Measurements from ENCODE around the gene NPEPL1.
"Not testable (repeated sequence)": the region's sequence is repeated elsewhere in the genome, so short reads cannot be mapped to it uniquely, and the experiment has no call there.

Gene NPEPL1

GRCh38 chr20:58692579-58693225 is at the start of gene NPEPL1:
NPEPL1 (plus strand) TSS chr20:58692800; CDS start chr20:58692901, 101 bp downstream.
- Histone ChIP-seq H3K9ac (ENCODE audit: low read length) (peak within 1 kb of the TSS; percentile 3), H3K9me3 (ENCODE audit: low read length) (no peaks in the 10 kb centered on the region), H3K36me3 (ENCODE audit: insufficient read depth, low read length) (peaks cover 25% of the 10 kb centered on the region), H3K27ac (ENCODE audit: low read depth, low read length) (peak within 1 kb of the TSS; percentile 84), H3K4me1 (ENCODE audit: insufficient read depth, low read length) (peaks cover 46% of the 10 kb centered on the region), H3K4me3 (ENCODE audit: low read depth in 1 of 2, low read length in 2 of 2) (peak within 1 kb of the TSS; percentile 29 to 63), H3K27me3 (ENCODE audit: control insufficient read depth in 1 of 2, insufficient read depth in 2 of 2, low read length in 2 of 2) (no peaks in the 10 kb centered on the region)

GRCh38 chr20:58642896-58643295 is 49.7 kb upstream of the NPEPL1 start:
- H3K4me3 ChIP-seq (ENCODE audit: low read depth in 1 of 2, low read length in 2 of 2); H3K27me3 ChIP-seq (ENCODE audit: control insufficient read depth in 1 of 2, insufficient read depth in 2 of 2, low read length in 2 of 2); H3K9me3 ChIP-seq (ENCODE audit: low read length); H3K9ac ChIP-seq (ENCODE audit: low read length); H3K36me3 ChIP-seq (ENCODE audit: insufficient read depth, low read length); H3K27ac ChIP-seq (ENCODE audit: low read depth, low read length): not testable (repeated sequence)
- H3K4me1 ChIP-seq (ENCODE audit: insufficient read depth, low read length), result peaks cover 23% of the 10 kb centered on the region

GRCh38 chr20:58645412-58645968 is 47.1 kb upstream of the NPEPL1 start:
- Histone ChIP-seq H3K4me3 (ENCODE audit: low read depth in 1 of 2, low read length in 2 of 2) (no peak overlapping the region), H3K27ac (ENCODE audit: low read depth, low read length) (no peak overlapping the region), H3K9ac (ENCODE audit: low read length) (no peak overlapping the region), H3K36me3 (ENCODE audit: insufficient read depth, low read length) (no peaks in the 10 kb centered on the region), H3K4me1 (ENCODE audit: insufficient read depth, low read length) (peaks cover 27% of the 10 kb centered on the region), H3K27me3 (ENCODE audit: control insufficient read depth in 1 of 2, insufficient read depth in 2 of 2, low read length in 2 of 2) (no peaks in the 10 kb centered on the region), H3K9me3 (ENCODE audit: low read length) (no peaks in the 10 kb centered on the region)

GRCh38 chr20:58646257-58646656 is 46.3 kb upstream of the NPEPL1 start:
- Histone ChIP-seq H3K27ac (ENCODE audit: low read depth, low read length) (no peak overlapping the region), H3K4me1 (ENCODE audit: insufficient read depth, low read length) (peaks cover 27% of the 10 kb centered on the region), H3K9ac (ENCODE audit: low read length) (no peak overlapping the region), H3K36me3 (ENCODE audit: insufficient read depth, low read length) (no peaks in the 10 kb centered on the region), H3K27me3 (ENCODE audit: control insufficient read depth in 1 of 2, insufficient read depth in 2 of 2, low read length in 2 of 2) (no peaks in the 10 kb centered on the region), H3K4me3 (ENCODE audit: low read depth in 1 of 2, low read length in 2 of 2) (no peak overlapping the region), H3K9me3 (ENCODE audit: low read length) (no peaks in the 10 kb centered on the region)

GRCh38 chr20:58646703-58647102 is 45.9 kb upstream of the NPEPL1 start:
- H3K36me3 ChIP-seq (ENCODE audit: insufficient read depth, low read length), result no peaks in the 10 kb centered on the region
- H3K9me3 ChIP-seq (ENCODE audit: low read length), result no peaks in the 10 kb centered on the region
- no peak overlapping the region for H3K27ac ChIP-seq (ENCODE audit: low read depth, low read length)
- no peak overlapping the region for H3K4me3 ChIP-seq (ENCODE audit: low read depth in 1 of 2, low read length in 2 of 2)
- H3K4me1 ChIP-seq (ENCODE audit: insufficient read depth, low read length), result peaks cover 27% of the 10 kb centered on the region
- H3K27me3 ChIP-seq (ENCODE audit: control insufficient read depth in 1 of 2, insufficient read depth in 2 of 2, low read length in 2 of 2), result no peaks in the 10 kb centered on the region
- no peak overlapping the region for H3K9ac ChIP-seq (ENCODE audit: low read length)

GRCh38 chr20:58647162-58647795 is 45.3 kb upstream of the NPEPL1 start:
- Histone ChIP-seq H3K9ac (ENCODE audit: low read length) (no peak overlapping the region), H3K4me1 (ENCODE audit: insufficient read depth, low read length) (peaks cover 27% of the 10 kb centered on the region), H3K9me3 (ENCODE audit: low read length) (no peaks in the 10 kb centered on the region), H3K4me3 (ENCODE audit: low read depth in 1 of 2, low read length in 2 of 2) (no peak overlapping the region), H3K36me3 (ENCODE audit: insufficient read depth, low read length) (no peaks in the 10 kb centered on the region), H3K27ac (ENCODE audit: low read depth, low read length) (peak overlapping the region; percentile 77), H3K27me3 (ENCODE audit: control insufficient read depth in 1 of 2, insufficient read depth in 2 of 2, low read length in 2 of 2) (no peaks in the 10 kb centered on the region)

GRCh38 chr20:58647796-58648501 is 44.7 kb upstream of the NPEPL1 start:
- Histone ChIP-seq H3K36me3 (ENCODE audit: insufficient read depth, low read length) (no peaks in the 10 kb centered on the region), H3K4me1 (ENCODE audit: insufficient read depth, low read length) (peaks cover 30% of the 10 kb centered on the region)

GRCh38 chr20:58648502-58648825 is 44.1 kb upstream of the NPEPL1 start:
- H3K27ac ChIP-seq (ENCODE audit: low read depth, low read length); H3K36me3 ChIP-seq (ENCODE audit: insufficient read depth, low read length): not testable (repeated sequence)
- peaks cover 35% of the 10 kb centered on the region for H3K4me1 ChIP-seq (ENCODE audit: insufficient read depth, low read length)

More at GRCh38 chr20:58647796-58648501, 44.7 kb upstream of the NPEPL1 start:
- H3K27me3 ChIP-seq (ENCODE audit: control insufficient read depth in 1 of 2, insufficient read depth in 2 of 2, low read length in 2 of 2), result no peaks in the 10 kb centered on the region
- H3K4me3 ChIP-seq (ENCODE audit: low read depth in 1 of 2, low read length in 2 of 2), result no peak overlapping the region
- peak overlapping the region; percentile 77 for H3K27ac ChIP-seq (ENCODE audit: low read depth, low read length)
- no peaks in the 10 kb centered on the region for H3K9me3 ChIP-seq (ENCODE audit: low read length)
- no peak overlapping the region for H3K9ac ChIP-seq (ENCODE audit: low read length)

GRCh38 chr20:58649288-58650180 is 43.1 kb upstream of the NPEPL1 start:
- peak overlapping the region; percentile 64 for H3K27ac ChIP-seq (ENCODE audit: low read depth, low read length)
- no peaks in the 10 kb centered on the region for H3K36me3 ChIP-seq (ENCODE audit: insufficient read depth, low read length)
- H3K4me1 ChIP-seq (ENCODE audit: insufficient read depth, low read length), result peaks cover 43% of the 10 kb centered on the region
- peak overlapping the region; percentile 87 to 100 for H3K4me3 ChIP-seq (ENCODE audit: low read depth in 1 of 2, low read length in 2 of 2)
- H3K9me3 ChIP-seq (ENCODE audit: low read length), result no peaks in the 10 kb centered on the region
- H3K27me3 ChIP-seq (ENCODE audit: control insufficient read depth in 1 of 2, insufficient read depth in 2 of 2, low read length in 2 of 2), result no peaks in the 10 kb centered on the region
- H3K9ac ChIP-seq (ENCODE audit: low read length), result no peak overlapping the region

More at GRCh38 chr20:58648502-58648825, 44.1 kb upstream of the NPEPL1 start:
- not testable (repeated sequence) for H3K4me3 ChIP-seq (ENCODE audit: low read depth in 1 of 2, low read length in 2 of 2); H3K9ac ChIP-seq (ENCODE audit: low read length); H3K27me3 ChIP-seq (ENCODE audit: control insufficient read depth in 1 of 2, insufficient read depth in 2 of 2, low read length in 2 of 2); H3K9me3 ChIP-seq (ENCODE audit: low read length)

- peaks cover 44% of the 10 kb centered on the region for H3K4me1 ChIP-seq (ENCODE audit: insufficient read depth, low read length)
- H3K36me3 ChIP-seq (ENCODE audit: insufficient read depth, low read length), result peaks cover 3% of the 10 kb centered on the region
- no peak overlapping the region for H3K9ac ChIP-seq (ENCODE audit: low read length)
- no peaks in the 10 kb centered on the region for H3K9me3 ChIP-seq (ENCODE audit: low read length)
- H3K27me3 ChIP-seq (ENCODE audit: control insufficient read depth in 1 of 2, insufficient read depth in 2 of 2, low read length in 2 of 2), result no peaks in the 10 kb centered on the region
- H3K4me3 ChIP-seq (ENCODE audit: low read depth in 1 of 2, low read length in 2 of 2), result peak overlapping the region; percentile 87 to 100
- peak overlapping the region; percentile 95 for H3K27ac ChIP-seq (ENCODE audit: low read depth, low read length)
These were observed 42.3 kb upstream of the NPEPL1 start for GRCh38 chr20:58650181-58650775.
